Cardiac fibroblast (primary cell): ENCODE data around the gene POF1B.

ENCODE experiments used
- DNase-seq, 2 donors: peaks; one replicate each; pipeline versions ENCODE4 v3.0.0 to v3.0.0-alpha.2; 2010; ENCODE audit warnings: low read depth in 2 of 2
- H3K4me3 ChIP-seq, 2 donors: replicated peaks in 1 of 2; 1 replicate in 1 of 2; 2 replicates in 1 of 2; pipeline ENCODE4 v1.5.1; 2011; ENCODE audit warnings: low read depth in 2 of 2, low read length in 2 of 2, mild to moderate bottlenecking in 2 of 2, moderate library complexity in 1 of 2
- TF ChIP-seq, protein P1 (sequence below): IDR thresholded peaks from one replicate; pipeline ENCODE4 v1.5.1; 2011; ENCODE audit warnings: low read depth, mild to moderate bottlenecking, low read length, inconsistent platforms

POF1B gene

DNA sequence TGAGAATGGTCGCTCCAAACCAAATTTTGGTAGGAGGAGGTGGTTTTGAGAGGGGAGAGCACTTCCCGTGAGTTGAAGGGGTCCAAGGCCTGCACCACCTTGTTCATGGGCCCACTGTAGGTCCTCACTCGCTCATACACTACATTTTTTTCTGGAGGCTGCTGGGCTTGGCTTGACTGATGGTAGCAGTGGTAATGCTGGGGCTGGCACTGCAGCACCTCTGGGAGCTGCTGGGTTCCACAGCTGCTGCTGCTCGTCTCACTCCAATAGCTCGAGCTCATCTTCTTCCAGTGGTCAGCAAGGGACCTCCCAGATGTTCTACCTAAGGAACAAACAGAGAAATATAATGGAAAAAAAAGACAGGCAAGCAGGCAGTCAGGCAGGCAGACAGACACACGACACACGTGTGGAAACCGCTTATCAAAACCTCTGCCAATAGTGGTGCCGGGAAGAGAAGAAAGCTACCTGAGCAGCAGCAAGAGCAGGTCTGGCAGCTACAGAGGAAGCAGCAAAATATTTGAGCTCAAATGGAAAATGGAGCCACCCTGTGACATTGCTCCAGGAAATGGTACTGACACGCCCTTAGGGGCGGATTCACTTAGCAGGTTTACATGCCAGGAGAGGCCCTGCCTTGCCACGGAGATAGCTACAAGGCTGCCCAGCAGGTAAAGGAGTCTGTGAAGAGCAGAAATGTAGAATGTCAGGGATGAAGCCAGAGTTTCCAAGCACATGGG, at the start of gene POF1B:
POF1B (minus strand) TSS at position 492 of the 734 bp plus-strand sequence; CDS start at position 281, 211 bp downstream.
- H3K4me3 ChIP-seq, result no peak within 1 kb of the TSS
- TF ChIP-seq, protein P1, sequence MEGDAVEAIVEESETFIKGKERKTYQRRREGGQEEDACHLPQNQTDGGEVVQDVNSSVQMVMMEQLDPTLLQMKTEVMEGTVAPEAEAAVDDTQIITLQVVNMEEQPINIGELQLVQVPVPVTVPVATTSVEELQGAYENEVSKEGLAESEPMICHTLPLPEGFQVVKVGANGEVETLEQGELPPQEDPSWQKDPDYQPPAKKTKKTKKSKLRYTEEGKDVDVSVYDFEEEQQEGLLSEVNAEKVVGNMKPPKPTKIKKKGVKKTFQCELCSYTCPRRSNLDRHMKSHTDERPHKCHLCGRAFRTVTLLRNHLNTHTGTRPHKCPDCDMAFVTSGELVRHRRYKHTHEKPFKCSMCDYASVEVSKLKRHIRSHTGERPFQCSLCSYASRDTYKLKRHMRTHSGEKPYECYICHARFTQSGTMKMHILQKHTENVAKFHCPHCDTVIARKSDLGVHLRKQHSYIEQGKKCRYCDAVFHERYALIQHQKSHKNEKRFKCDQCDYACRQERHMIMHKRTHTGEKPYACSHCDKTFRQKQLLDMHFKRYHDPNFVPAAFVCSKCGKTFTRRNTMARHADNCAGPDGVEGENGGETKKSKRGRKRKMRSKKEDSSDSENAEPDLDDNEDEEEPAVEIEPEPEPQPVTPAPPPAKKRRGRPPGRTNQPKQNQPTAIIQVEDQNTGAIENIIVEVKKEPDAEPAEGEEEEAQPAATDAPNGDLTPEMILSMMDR, result no peak
- DNase-seq, result no peak

GRCh38 chrX:85429066-85429465, 49.6 kb upstream of the POF1B start:
- DNase-seq, result no peak
- H3K4me3 ChIP-seq, result no peak overlapping the region
- TF ChIP-seq, protein P1, result no peak

GRCh38 chrX:85419293-85419692, 39.8 kb upstream of the POF1B start:
- no peak overlapping the region for H3K4me3 ChIP-seq
- TF ChIP-seq, protein P1, result no peak
- no peak for DNase-seq

DNA sequence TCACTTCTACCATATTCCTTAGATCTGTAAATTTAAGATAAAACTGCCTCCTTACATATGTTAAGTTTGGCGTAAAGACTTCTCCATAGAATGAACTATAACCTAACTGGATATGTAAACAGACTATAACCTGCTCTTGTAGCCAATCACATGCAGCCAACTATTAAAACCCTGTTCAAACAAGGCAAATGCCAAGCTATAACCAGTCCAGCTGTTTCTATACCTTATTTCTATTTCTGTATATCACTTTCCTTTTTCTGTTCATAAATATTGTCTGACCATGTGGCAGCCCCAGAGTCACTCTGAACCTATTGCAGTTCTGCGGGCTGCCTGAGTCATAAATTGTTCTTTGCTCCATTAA, 12.4 kb upstream of the POF1B start:
- DNase-seq, result no peak
- TF ChIP-seq, protein P1, result no peak
- H3K4me3 ChIP-seq, result no peak overlapping the region

DNA sequence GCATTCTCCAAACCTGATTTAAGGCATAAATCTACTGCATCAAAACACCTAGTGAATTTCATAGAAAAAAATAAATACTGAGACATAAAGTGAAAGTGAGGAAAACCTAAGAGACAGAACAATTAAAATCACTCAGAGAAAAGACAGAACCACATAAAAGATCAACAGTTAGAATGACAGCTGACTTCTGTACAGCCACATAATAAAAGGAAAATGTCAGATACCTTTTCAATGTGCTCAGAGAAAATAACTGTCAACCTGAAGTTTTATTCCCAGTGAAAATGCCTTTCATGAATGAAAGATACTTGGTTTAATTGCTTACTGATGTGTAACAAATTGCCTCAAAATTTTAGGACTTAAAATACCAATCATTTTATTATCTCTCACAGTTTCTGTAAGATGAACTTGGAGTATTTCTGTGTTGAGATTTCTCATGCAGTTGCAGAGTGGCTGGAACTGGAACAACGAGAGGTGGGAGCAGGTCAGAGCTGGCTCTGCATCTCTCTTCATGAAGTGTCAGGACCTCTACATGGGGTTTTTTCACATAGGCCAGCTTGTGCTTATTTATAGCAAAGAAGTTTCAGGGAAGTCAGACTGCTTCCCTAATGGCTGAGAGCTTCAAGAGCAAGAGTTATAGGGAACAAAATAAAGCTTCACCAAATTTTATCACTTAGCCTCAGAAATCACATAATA, 11.9 kb upstream of the POF1B start:
- H3K4me3 ChIP-seq, result no peak overlapping the region
- TF ChIP-seq, protein P1, result no peak
- DNase-seq, result no peak

GRCh38 chrX:85381602-85382001, 2.1 kb upstream of the POF1B start:
- no peak overlapping the region for H3K4me3 ChIP-seq
- no peak for DNase-seq
- TF ChIP-seq, protein P1, result no peak
